HepG2 (cell line): Measurements from ENCODE around the gene KAT6B. TPM values are rescaled to one million over a fixed set of nuclear protein-coding genes. Genes with fewer than 3 reads are reported as not detected.

Experiments
- ATAC-seq: fragments of 200-7000 bp; cut with Tn5 transposase; 3 replicates; pipeline ENCODE4 v1.9.1; 2020; ENCODE audit warnings: mild to moderate bottlenecking, moderate library complexity
- BruUV-seq: library from RNA; stranded (reverse); fragments of 400-500 nt; replicated peaks from 2 replicates; lab custom pipeline; 2021; lab: Mats Ljungman, UMichigan
- CTCF ChIA-PET: fragments of 300-600 bp; formaldehyde crosslinking; extraction: SDS; loops from one replicate; lab custom pipeline; 2021; ENCODE audit warnings: low total read pairs, inconsistent platforms, low intra/inter-chr PET ratio; lab: Yijun Ruan, JAX
- POLR2A ChIA-PET: fragments of 350-600 bp; sonication (Branson Sonifier 250); formaldehyde crosslinking; loops from one replicate; lab custom pipeline; 2020; ENCODE audit warnings: antibody characterized with exemption, inconsistent platforms; lab: Yijun Ruan, JAX
- DNase-seq: peaks from one replicate; pipeline ENCODE4 v3.0.0-alpha.2; 2015; ENCODE audit warnings: low spot score
- FAIRE-seq: peaks from 3 replicates; lab custom pipeline; 2011; peaks lifted over from hg19 to GRCh38; lab: Jason Lieb, UNC
- H2AFZ ChIP-seq: one replicate; pipeline ENCODE4 v1.6.1; 2011; ENCODE audit warnings: low read length, inconsistent platforms
- H3K27ac ChIP-seq: fragments of 300-600 bp; 3 replicates; pipeline ENCODE4 v1.8.0; 2011; ENCODE audit warnings: mixed run types, mild to moderate bottlenecking, mixed read lengths, low read length, inconsistent platforms; ENCODE audit not compliant: insufficient read depth; ENCODE audit errors: extremely low read length
- H3K27me3 ChIP-seq, 2 experiments: fragments of 200-600 bp in 1 of 2; 2 replicates in 1 of 2; 3 replicates in 1 of 2; pipeline versions ENCODE4 v1.6.0 to v1.8.0; 2011; ENCODE audit warnings: low read length in 2 of 2, mild to moderate bottlenecking in 2 of 2, moderate library complexity in 2 of 2, inconsistent platforms in 1 of 2; ENCODE audit not compliant: insufficient read depth in 2 of 2, control insufficient read depth in 1 of 2
- H3K36me3 ChIP-seq, 2 experiments: fragments of 200-600 bp in 1 of 2; replicated peaks in 1 of 2; 2 replicates in 1 of 2; 3 replicates in 1 of 2; pipeline versions ENCODE4 v1.5.1 to v1.8.0; 2011; ENCODE audit warnings: low read length in 2 of 2, inconsistent platforms in 1 of 2; ENCODE audit not compliant: insufficient read depth in 2 of 2, control insufficient read depth in 1 of 2
- H3K4me1 ChIP-seq: 2 replicates; pipeline ENCODE4 v1.5.1; 2012; ENCODE audit warnings: low read length, inconsistent platforms; ENCODE audit not compliant: insufficient read depth
- H3K4me2 ChIP-seq: 2 replicates; pipeline ENCODE4 v1.6.0; 2011; ENCODE audit warnings: low read depth, low read length, inconsistent platforms
- H3K4me3 ChIP-seq, 3 experiments: fragments of 200-600 bp in 1 of 3; sonication (generic), shearing (Covaris generic) in 1 of 3; replicated peaks in 1 of 3; 2 replicates each; pipeline ENCODE4 v1.5.1; 2011 to 2016; ENCODE audit warnings: low read length in 3 of 3, inconsistent platforms in 2 of 3, low read depth in 2 of 3, mild to moderate bottlenecking in 2 of 3, control low read depth in 1 of 3, mixed read lengths in 1 of 3; ENCODE audit not compliant: insufficient read depth in 1 of 3
- H3K79me2 ChIP-seq: one replicate; pipeline ENCODE4 v1.6.1; 2011; ENCODE audit warnings: low read length, inconsistent platforms; ENCODE audit not compliant: insufficient read depth
- H3K9ac ChIP-seq: 2 replicates; pipeline ENCODE4 v1.6.0; 2011; ENCODE audit warnings: mild to moderate bottlenecking, low read depth, low read length, inconsistent platforms; ENCODE audit not compliant: insufficient read depth
- H3K9me3 ChIP-seq: 2 replicates; pipeline ENCODE4 v1.5.1; 2012; ENCODE audit warnings: mild to moderate bottlenecking, low read length
- H4K20me1 ChIP-seq: 2 replicates; pipeline ENCODE4 v1.6.0; 2011; ENCODE audit warnings: inconsistent platforms, mild to moderate bottlenecking, low read length, moderate library complexity; ENCODE audit not compliant: insufficient read depth
- AGO1 ChIP-seq: fragments of 200-400 bp; formaldehyde crosslinking; IDR thresholded peaks from 2 replicates; pipeline ENCODE4 v1.6.1; 2017; ENCODE audit warnings: mild to moderate bottlenecking, low read depth, low read length, moderate library complexity; ENCODE audit not compliant: poor library complexity, severe bottlenecking
- ISL2 ChIP-seq: sonication (generic); formaldehyde crosslinking; IDR thresholded peaks from 2 replicates; pipeline ENCODE4 v1.5.0; 2020; ENCODE audit warnings: missing genetic modification reagents
- ZNF292 ChIP-seq: sonication (generic); formaldehyde crosslinking; IDR thresholded peaks from 2 replicates; pipeline ENCODE4 v1.8.1; 2022; ENCODE audit warnings: mild to moderate bottlenecking, low read depth, missing genetic modification reagents, borderline replicate concordance
- WGBS: methylation state at CpG from one replicate; pipeline ENCODE4 v1.1.6; 2017; ENCODE audit warnings: low lambda C conversion rate; 5-methylcytosine and 5-hydroxymethylcytosine counted together
- in situ Hi-C: cut with HindIII; loops from 2 replicates; pipeline ENCODE4 v1.10.0; 2017; ENCODE audit warnings: low pct_unique_long_range_greater_than_20kb; ENCODE audit not compliant: extremely low pct_ligation_motif_present
- intact Hi-C: fragments of 100-400 bp; cut with micrococcal nuclease; formaldehyde crosslinking; loops from one replicate; pipeline ENCODE4 v1.10.0; 2022; ENCODE audit not compliant: unreplicated experiment
- polyA plus RNA-seq, 8 experiments: library from polyadenylated mRNA; depleted of rRNA in 3 of 8; stranded (reverse) in 7 of 8; unstranded in 1 of 8; fragments of >200 nt; fragmentation: Illumina TruSeq in 4 of 8; extraction: Trizol in 4 of 8; gene quantifications; 2 replicates each; pipeline versions ENCODE4 v1.2.1 to v1.2.3, GENCODE V29; 2011 to 2016; ENCODE audit warnings: low read depth in 4 of 8, missing spikeins in 1 of 8, mixed read lengths in 1 of 8; ENCODE audit not compliant: insufficient read depth in 1 of 8
- total RNA-seq, 5 experiments: library from RNA; depleted of rRNA; stranded (reverse); fragments of >200 nt; fragmentation: Illumina TruSeq; extraction: Trizol; gene quantifications; 2 replicates each; pipeline ENCODE4 v1.2.3, GENCODE V29; 2016; ENCODE audit warnings: low read depth in 1 of 5
- TF ChIP-seq, protein P1 (sequence below): sonication (generic); formaldehyde crosslinking; IDR thresholded peaks from 2 replicates; pipeline ENCODE4 v1.4.0; 2020; ENCODE audit warnings: missing genetic modification reagents
- TF ChIP-seq, protein P2 (sequence below), 2 experiments: sonication (generic) in 1 of 2; formaldehyde crosslinking in 1 of 2; IDR thresholded peaks; 2 replicates each; pipeline versions ENCODE4 v1.6.1 to v1.9.0; 2014 to 2022; ENCODE audit warnings: antibody characterized with exemption in 1 of 2, borderline replicate concordance in 1 of 2, inconsistent platforms in 1 of 2, low read depth in 1 of 2, missing genetic modification reagents in 1 of 2

KAT6B gene
- total and polyA plus RNA-seq, 2 of the 13 experiments (the other 11 are each of a cell fraction or from before 2014, with no cell fraction given): 3.0 to 9.5 TPM

DNA sequence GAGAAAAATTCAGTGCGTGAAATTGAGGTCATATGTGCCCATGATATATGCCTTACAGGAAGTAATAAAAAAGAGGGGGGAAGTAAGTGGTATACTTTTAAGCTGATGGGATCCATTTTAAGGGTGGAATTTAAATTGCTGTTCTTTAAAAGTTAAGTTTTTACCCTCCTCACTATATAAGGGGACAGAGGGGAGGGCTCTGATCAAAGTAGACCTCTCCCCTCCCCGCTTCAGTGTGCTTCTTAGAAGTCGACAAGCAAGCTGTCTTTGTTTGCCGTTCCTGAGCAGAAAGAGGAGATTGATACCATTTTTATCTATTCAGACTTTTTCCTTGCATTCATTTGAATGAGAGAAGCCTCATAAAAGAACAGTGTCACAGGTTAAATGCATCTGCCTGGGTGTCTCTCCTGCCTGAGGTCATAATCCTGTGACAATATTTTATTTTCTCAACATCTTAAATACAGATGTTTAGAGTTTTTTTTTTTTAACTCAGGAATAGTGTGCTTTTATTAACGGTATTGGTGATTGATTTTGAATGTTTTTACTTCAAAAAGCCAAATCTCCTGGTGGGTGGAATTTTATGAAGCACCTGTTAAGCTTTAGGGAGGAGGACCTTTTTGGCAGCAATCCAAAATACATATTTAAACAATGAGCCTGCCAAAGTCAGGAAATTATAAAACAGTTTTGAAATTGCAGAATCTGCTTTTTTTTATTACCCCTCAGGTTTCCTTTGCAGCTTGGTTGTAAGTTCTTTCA, 141.7 kb downstream of the KAT6B start (continued):
- TF ChIP-seq, protein P1, sequence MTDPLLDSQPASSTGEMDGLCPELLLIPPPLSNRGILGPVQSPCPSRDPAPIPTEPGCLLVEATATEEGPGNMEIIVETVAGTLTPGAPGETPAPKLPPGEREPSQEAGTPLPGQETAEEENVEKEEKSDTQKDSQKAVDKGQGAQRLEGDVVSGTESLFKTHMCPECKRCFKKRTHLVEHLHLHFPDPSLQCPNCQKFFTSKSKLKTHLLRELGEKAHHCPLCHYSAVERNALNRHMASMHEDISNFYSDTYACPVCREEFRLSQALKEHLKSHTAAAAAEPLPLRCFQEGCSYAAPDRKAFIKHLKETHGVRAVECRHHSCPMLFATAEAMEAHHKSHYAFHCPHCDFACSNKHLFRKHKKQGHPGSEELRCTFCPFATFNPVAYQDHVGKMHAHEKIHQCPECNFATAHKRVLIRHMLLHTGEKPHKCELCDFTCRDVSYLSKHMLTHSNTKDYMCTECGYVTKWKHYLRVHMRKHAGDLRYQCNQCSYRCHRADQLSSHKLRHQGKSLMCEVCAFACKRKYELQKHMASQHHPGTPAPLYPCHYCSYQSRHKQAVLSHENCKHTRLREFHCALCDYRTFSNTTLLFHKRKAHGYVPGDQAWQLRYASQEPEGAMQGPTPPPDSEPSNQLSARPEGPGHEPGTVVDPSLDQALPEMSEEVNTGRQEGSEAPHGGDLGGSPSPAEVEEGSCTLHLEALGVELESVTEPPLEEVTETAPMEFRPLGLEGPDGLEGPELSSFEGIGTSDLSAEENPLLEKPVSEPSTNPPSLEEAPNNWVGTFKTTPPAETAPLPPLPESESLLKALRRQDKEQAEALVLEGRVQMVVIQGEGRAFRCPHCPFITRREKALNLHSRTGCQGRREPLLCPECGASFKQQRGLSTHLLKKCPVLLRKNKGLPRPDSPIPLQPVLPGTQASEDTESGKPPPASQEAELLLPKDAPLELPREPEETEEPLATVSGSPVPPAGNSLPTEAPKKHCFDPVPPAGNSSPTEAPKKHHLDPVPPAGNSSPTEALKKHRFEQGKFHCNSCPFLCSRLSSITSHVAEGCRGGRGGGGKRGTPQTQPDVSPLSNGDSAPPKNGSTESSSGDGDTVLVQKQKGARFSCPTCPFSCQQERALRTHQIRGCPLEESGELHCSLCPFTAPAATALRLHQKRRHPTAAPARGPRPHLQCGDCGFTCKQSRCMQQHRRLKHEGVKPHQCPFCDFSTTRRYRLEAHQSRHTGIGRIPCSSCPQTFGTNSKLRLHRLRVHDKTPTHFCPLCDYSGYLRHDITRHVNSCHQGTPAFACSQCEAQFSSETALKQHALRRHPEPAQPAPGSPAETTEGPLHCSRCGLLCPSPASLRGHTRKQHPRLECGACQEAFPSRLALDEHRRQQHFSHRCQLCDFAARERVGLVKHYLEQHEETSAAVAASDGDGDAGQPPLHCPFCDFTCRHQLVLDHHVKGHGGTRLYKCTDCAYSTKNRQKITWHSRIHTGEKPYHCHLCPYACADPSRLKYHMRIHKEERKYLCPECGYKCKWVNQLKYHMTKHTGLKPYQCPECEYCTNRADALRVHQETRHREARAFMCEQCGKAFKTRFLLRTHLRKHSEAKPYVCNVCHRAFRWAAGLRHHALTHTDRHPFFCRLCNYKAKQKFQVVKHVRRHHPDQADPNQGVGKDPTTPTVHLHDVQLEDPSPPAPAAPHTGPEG (CRISPR knock-in tag): no peak

DNA sequence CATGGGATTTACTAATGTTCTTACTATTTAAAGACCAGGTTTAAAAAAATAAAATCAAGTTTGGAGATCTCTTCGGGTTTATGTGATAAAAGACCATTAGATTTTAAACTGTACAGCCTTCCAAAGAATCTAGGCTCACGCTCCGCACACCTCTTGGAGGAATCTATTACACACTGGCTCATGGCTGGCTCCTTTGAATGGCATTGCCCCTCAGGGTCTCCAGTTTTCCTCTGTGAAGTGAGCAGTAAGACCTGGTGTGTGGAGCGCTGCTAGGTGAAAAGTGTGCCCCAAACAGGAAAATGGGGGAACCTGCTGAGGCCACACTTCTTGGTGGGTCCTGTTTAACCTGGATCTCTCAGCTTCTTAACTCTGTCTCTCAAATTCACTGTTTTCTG, 142.3 kb downstream of the KAT6B start:
- BruUV-seq: no TSS peak
- no peak overlapping the region for H3K9ac ChIP-seq
- WGBS: 97% methylated on average over 4 of the region's 4 CpGs
- no peak overlapping the region for H2AFZ ChIP-seq
- no peak overlapping the region for H3K27ac ChIP-seq
- CTCF ChIA-PET: no interaction called here
- peaks cover 0 to 2% of the 10 kb centered on the region in 2 experiments; a peak in 1 of 5 replicates for H3K36me3 ChIP-seq
- no peaks in the 10 kb centered on the region for H3K9me3 ChIP-seq
- intact Hi-C loops (no loop called here), in situ Hi-C loops (no loop called here)
- H3K27me3 ChIP-seq: no peaks in the 10 kb centered on the region
- H3K79me2 ChIP-seq: no peaks in the 10 kb centered on the region
- no peak overlapping the region for H3K4me2 ChIP-seq
- POLR2A ChIA-PET: no interaction called here
- no peak for TF ChIP-seq ISL2 (CRISPR knock-in tag)
- no peak for TF ChIP-seq AGO1
- TF ChIP-seq, protein P2, sequence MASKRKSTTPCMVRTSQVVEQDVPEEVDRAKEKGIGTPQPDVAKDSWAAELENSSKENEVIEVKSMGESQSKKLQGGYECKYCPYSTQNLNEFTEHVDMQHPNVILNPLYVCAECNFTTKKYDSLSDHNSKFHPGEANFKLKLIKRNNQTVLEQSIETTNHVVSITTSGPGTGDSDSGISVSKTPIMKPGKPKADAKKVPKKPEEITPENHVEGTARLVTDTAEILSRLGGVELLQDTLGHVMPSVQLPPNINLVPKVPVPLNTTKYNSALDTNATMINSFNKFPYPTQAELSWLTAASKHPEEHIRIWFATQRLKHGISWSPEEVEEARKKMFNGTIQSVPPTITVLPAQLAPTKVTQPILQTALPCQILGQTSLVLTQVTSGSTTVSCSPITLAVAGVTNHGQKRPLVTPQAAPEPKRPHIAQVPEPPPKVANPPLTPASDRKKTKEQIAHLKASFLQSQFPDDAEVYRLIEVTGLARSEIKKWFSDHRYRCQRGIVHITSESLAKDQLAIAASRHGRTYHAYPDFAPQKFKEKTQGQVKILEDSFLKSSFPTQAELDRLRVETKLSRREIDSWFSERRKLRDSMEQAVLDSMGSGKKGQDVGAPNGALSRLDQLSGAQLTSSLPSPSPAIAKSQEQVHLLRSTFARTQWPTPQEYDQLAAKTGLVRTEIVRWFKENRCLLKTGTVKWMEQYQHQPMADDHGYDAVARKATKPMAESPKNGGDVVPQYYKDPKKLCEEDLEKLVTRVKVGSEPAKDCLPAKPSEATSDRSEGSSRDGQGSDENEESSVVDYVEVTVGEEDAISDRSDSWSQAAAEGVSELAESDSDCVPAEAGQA (IDR thresholded peaks at IDR 0.05; ENCODE audit: low read depth): no peak
- TF ChIP-seq, protein P2 (CRISPR knock-in tag; IDR thresholded peaks at IDR 0.05; ENCODE audit: borderline replicate concordance): no peak
- no peak for TF ChIP-seq ZNF292
- H4K20me1 ChIP-seq: no peaks in the 10 kb centered on the region
- no peak for ATAC-seq
- FAIRE-seq: no peak
- DNase-seq: no peak
- H3K4me1 ChIP-seq: peaks cover 19% of the 10 kb centered on the region
- no peak overlapping the region for H3K4me3 ChIP-seq
